ENCODE data around the gene SCPEP1.

The SCPEP1 gene

GRCh38 chr17:57044976-57045867, 67.3 kb downstream of the SCPEP1 start:
- no peak for DNase-seq

- DNase-seq, result no peak
Measured at GRCh38 chr17:57045868-57046704, 68.2 kb downstream of the SCPEP1 start.

DNA sequence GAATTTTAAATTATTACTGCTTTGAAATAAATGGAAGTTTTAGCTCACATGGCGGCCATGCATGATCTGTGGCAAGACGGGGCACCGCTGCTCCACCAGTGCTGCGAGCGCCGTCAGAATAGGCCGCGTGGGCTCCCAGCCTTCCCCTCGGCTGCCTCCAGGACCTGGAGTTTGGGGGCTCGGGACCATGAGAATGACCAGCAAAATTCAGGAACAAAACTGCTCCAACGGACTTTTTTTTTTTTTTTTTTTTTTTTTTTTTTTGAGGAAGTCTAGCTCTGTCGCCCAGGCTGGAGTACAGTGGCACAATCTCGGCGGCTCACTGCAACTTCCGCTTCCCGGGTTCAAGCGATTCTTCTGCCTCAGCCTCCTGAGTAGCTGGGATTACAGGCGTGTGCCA, 68.8 kb downstream of the SCPEP1 start:
- DNase-seq, result no peak

DNA sequence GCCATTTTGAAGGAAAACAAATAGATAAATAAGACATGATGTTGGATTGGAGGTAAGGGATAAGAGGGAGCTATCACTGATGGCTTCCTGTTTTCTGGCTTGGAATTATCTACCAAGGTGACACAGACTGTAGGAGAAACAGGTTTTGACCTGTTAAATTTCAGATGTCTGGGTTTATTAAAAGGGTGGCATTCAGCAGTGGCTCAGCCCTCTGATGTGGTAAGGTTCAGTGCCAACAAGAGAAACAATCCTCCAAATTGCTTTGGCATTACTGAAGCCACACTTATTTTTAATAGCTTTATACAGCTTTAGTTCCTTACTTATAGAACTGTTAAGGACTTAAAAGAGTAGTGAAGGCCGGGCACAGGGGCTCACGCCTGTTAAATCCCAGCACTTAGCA, 70.2 kb downstream of the SCPEP1 start:
- no peak for DNase-seq

DNA sequence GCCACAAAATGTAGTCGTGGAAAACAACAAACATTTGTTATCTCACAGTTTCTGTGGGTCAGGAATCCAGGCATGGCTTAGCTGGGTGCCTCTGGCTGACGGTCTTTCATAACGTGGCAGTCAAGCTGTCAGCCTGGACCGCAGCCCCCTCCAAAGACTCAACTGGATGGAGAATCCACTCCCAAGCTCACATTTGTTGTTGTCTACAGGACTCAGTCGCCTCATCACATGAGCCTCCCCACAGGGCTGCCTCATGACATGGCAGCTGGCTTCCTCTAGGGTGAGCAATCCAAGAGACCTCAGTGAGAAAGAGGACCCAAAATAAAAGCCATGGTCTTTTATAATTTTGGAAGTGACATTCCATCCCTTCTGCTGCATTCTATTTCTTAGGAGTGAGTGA, 72.4 kb downstream of the SCPEP1 start:
- no peak for DNase-seq

GRCh38 chr17:57051886-57052361, 74.0 kb downstream of the SCPEP1 start:
- no peak for DNase-seq

Data from cerebellar nuclear complex (tissue), 1 donor.